Gastroesophageal sphincter (tissue), 4 donors: ENCODE measurements around the gene CTCFL. TPM values are rescaled to one million over a fixed set of nuclear protein-coding genes. Genes with fewer than 3 reads are reported as not detected.

ENCODE experiments used
- ATAC-seq: fragments of 150-250 bp; one replicate; pipeline ENCODE4 v1.9.1; 2016; ENCODE audit warnings: mild to moderate bottlenecking, moderate library complexity
- H3K27ac ChIP-seq, 4 donors: fragments of 200-600 bp; sonication (generic) in 3 of 4; 1 replicate in 3 of 4; 2 replicates in 1 of 4; pipeline ENCODE4 v1.5.1; 2016 to 2019
- H3K27me3 ChIP-seq: fragments of 200-600 bp; sonication (generic); one replicate; pipeline ENCODE4 v1.5.1; 2019
- H3K36me3 ChIP-seq, 2 donors: fragments of 200-600 bp; sonication (generic); one replicate each; pipeline ENCODE4 v1.5.1; 2019; ENCODE audit warnings: control low read depth in 1 of 2
- H3K4me1 ChIP-seq, 3 donors: fragments of 200-600 bp; sonication (generic); 1 replicate in 2 of 3; 2 replicates in 1 of 3; pipeline ENCODE4 v1.5.1; 2016 to 2019; ENCODE audit warnings: control low read depth in 2 of 3
- H3K4me3 ChIP-seq, 2 donors: fragments of 200-600 bp; sonication (generic); one replicate each; pipeline ENCODE4 v1.5.1; 2019; ENCODE audit warnings: mild to moderate bottlenecking in 1 of 2, moderate library complexity in 1 of 2
- H3K9me3 ChIP-seq, 3 donors: fragments of 200-600 bp; sonication (generic); one replicate each; pipeline ENCODE4 v1.5.1; 2017 to 2019; ENCODE audit warnings: control low read depth in 2 of 3
- CTCF ChIP-seq, 4 experiments: fragments of 200-600 bp in 2 of 4; fragments of 450-650 bp in 2 of 4; sonication (generic) in 1 of 4; IDR thresholded peaks; one replicate each; pipeline ENCODE4 v1.5.1; 2017 to 2019; ENCODE audit warnings: antibody characterized with exemption in 4 of 4, mild to moderate bottlenecking in 2 of 4, moderate library complexity in 2 of 4
- EP300 ChIP-seq: sonication (generic); formaldehyde crosslinking; IDR thresholded peaks from one replicate; pipeline ENCODE4 v1.6.1; 2017; ENCODE audit warnings: antibody characterized with exemption, mild to moderate bottlenecking
- POLR2A ChIP-seq, 2 donors: fragments of 450-650 bp; IDR thresholded peaks; one replicate each; pipeline ENCODE4 v1.6.1; 2017; ENCODE audit warnings: antibody characterized with exemption in 2 of 2, mild to moderate bottlenecking in 2 of 2, moderate library complexity in 1 of 2
- POLR2AphosphoS5 ChIP-seq: sonication (generic); formaldehyde crosslinking; IDR thresholded peaks from one replicate; pipeline ENCODE4 v1.6.1; 2017; ENCODE audit warnings: antibody characterized with exemption
- WGBS, 2 donors: methylation state at CpG; one replicate each; pipeline ENCODE4 v1.1.5; 2018; ENCODE audit warnings: low coverage in 1 of 2; 5-methylcytosine and 5-hydroxymethylcytosine counted together
- total RNA-seq, 4 donors: library from RNA; depleted of rRNA; stranded (reverse); fragments of >200 nt; gene quantifications; one replicate each; pipeline ENCODE4 v1.1.0, GENCODE V29; 2016

Gene CTCFL
- total RNA-seq, 4 donors from 2014 or later: not detected

DNA sequence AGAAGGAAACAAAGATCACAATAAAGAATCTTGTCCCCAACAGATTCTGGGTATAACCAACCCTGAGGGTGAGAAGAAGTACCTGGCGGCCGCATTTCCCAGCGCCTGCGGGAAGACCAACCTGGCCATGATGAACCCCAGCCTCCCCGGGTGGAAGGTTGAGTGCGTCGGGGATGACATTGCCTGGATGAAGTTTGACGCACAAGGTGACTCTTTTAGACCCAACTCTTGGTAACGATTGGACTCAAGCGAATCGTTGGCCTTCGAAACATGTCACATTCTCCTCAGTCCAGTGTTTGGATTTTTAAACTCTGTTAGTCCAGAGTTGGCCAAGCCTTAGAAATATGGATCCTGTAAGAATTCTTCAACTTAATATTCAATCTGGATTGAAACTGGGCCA is 38.6 kb upstream of the CTCFL start:
- Histone ChIP-seq H3K4me1 (peaks cover 0 to 7% (median 0%) of the 10 kb centered on the region in 3 donors), H3K36me3 (no peaks in the 10 kb centered on the region), H3K27me3 (peaks cover 11% of the 10 kb centered on the region), H3K4me3 (no peak overlapping the region), H3K9me3 (no peaks in the 10 kb centered on the region), H3K27ac (no peak overlapping the region)
- 96 to 100% methylated on average over 3 to 12 of the region's 12 CpGs for WGBS, 2 donors
- no peak for ATAC-seq
- TF ChIP-seq POLR2AphosphoS5 (no peak), POLR2A (IDR thresholded peaks at IDR 0.05) (no peak), EP300 (no peak), CTCF (IDR thresholded peaks at IDR 0.05) (no peak)

- 87 to 90% methylated on average over 2 to 18 of the region's 35 CpGs for WGBS, 2 donors
- Histone ChIP-seq H3K4me3 (no peak overlapping the region), H3K9me3 (no peaks in the 10 kb centered on the region), H3K27ac (no peak overlapping the region), H3K27me3 (peaks cover 18% of the 10 kb centered on the region), H3K4me1 (peaks cover 0 to 7% (median 0%) of the 10 kb centered on the region in 3 donors), H3K36me3 (no peaks in the 10 kb centered on the region)
- TF ChIP-seq EP300 (no peak), CTCF (IDR thresholded peaks at IDR 0.05) (no peak), POLR2A (IDR thresholded peaks at IDR 0.05) (no peak), POLR2AphosphoS5 (no peak)
- no peak for ATAC-seq
These were observed 37.9 kb upstream of the CTCFL start for GRCh38 chr20:57562541-57563465.

- Histone ChIP-seq H3K4me1 (peaks cover 0 to 7% (median 0%) of the 10 kb centered on the region in 3 donors), H3K9me3 (no peaks in the 10 kb centered on the region), H3K36me3 (no peaks in the 10 kb centered on the region), H3K27ac (no peak overlapping the region), H3K4me3 (no peak overlapping the region), H3K27me3 (peaks cover 28% of the 10 kb centered on the region)
- WGBS, 2 donors: 74 to 93% methylated on average over 7 to 14 of the region's 24 CpGs
- no peak for ATAC-seq
- TF ChIP-seq POLR2AphosphoS5 (no peak), POLR2A (IDR thresholded peaks at IDR 0.05) (no peak), EP300 (no peak), CTCF (IDR thresholded peaks at IDR 0.05) (no peak)
These were observed 36.7 kb upstream of the CTCFL start for GRCh38 chr20:57561356-57562279.

DNA sequence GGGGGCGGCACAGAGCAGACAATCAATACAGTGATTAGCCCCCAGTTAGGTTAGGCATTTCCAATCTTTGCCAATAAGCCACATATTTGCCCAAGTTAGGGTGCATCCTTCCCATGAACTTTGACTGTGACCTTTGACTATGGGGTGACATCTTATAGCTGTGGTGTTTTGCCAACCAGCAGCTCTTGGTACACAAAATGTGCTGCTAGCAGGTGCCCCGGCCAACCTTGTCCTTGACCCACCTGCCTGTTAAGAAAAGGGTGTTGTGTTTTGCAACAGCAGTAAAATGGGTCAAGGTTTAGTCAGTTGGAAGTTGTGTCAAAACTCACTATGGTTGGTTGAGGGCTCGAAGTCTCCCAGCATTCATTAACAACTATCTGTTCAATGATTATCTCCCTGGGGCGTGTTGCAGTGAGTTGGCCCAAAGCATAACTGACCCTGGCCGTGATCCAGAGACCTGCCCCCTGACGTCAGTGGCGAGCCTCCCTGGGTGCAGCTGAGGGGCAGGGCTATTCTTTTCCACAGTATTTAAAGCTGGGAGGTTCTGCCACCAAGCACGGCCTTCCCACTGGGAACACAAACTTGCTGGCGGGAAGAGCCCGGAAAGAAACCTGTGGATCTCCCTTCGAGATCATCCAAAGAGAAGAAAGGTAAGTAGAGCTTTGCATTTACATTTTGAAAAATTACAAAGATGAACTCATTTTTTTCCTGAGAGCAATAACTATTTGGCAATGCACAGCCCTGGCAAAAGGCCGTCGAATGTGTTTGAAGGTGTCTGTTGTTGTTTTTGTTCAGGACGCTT is 35.8 kb upstream of the CTCFL start, which contains the start of gene PCK1:
Gene PCK1 (plus strand): TSS at position 557 of the 802 bp plus-strand sequence. CDS start 302 bp downstream, outside the sequence.
- no peak for ATAC-seq
- 64 to 74% methylated on average over 8 to 9 of the region's 14 CpGs for WGBS, 2 donors
- H3K36me3 ChIP-seq: no peaks in the 10 kb centered on the region
- TF ChIP-seq EP300: no peak
- TF ChIP-seq CTCF (IDR thresholded peaks at IDR 0.05): no peak
- no peak for TF ChIP-seq POLR2A (IDR thresholded peaks at IDR 0.05)
- no peak for TF ChIP-seq POLR2AphosphoS5
- no peak within 1 kb of the TSS for H3K4me3 ChIP-seq
- peaks cover 0 to 7% (median 0%) of the 10 kb centered on the region in 3 donors for H3K4me1 ChIP-seq
- H3K9me3 ChIP-seq: no peaks in the 10 kb centered on the region
- no peak within 1 kb of the TSS for H3K27ac ChIP-seq
- H3K27me3 ChIP-seq: peaks cover 29% of the 10 kb centered on the region
